Measurements from ENCODE around the gene STRA8. TPM values are rescaled to one million over a fixed set of nuclear protein-coding genes. Genes with fewer than 3 reads are reported as not detected.

STRA8 gene, protein sequence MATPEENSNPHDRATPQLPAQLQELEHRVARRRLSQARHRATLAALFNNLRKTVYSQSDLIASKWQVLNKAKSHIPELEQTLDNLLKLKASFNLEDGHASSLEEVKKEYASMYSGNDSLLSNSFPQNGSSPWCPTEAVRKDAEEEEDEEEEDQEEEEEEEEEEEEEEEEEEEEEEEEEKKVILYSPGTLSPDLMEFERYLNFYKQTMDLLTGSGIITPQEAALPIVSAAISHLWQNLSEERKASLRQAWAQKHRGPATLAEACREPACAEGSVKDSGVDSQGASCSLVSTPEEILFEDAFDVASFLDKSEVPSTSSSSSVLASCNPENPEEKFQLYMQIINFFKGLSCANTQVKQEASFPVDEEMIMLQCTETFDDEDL
- not detected in 2 replicates for total RNA-seq (2014; rRNA removed; shearing (Covaris generic); ENCODE audit: low replicate concordance)

DNA sequence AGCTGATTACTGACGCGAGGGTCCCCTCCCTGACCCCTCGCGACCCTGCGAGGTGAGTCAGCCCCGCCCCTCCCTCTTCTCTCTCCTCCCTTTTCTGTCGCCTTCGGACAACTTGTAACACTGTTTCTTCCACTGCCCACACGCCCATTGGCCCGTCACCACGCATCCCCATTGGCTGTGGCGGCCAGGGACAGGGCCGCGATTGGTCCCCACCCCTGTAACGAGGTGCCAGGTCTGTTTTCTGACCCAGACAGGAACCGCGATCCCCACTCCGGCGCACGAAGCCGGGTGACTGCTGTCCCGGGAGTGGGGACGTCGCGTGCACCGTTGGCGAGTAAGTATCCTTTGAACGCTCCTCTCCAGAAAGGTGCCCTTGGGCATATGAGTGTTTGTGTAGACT is at the start of gene STRA8:
Gene STRA8 (plus strand): TSS at position 269 of the 400 bp plus-strand sequence. CDS start 6,687 bp downstream, outside the sequence.
- Histone ChIP-seq H3K36me3 (ENCODE audit: insufficient read depth, low read length) (no peaks in the 10 kb centered on the region), H3K4me2 (ENCODE audit: low read depth, low read length, poor library complexity, severe bottlenecking) (no peak within 1 kb of the TSS), H3K9me3 (ENCODE audit: low read length) (no peaks in the 10 kb centered on the region), H3K79me2 (ENCODE audit: low read length) (no peaks in the 10 kb centered on the region), H2AFZ (ENCODE audit: low read length) (no peak within 1 kb of the TSS), H3K4me3 (ENCODE audit: low read length) (no peak within 1 kb of the TSS), H4K20me1 (ENCODE audit: insufficient read depth, low read depth, low read length) (no peaks in the 10 kb centered on the region), H3K9ac (ENCODE audit: low read length) (no peak within 1 kb of the TSS), H3K9me2 (replicated peaks; ENCODE audit: insufficient read depth, low read length) (no peaks in the 10 kb centered on the region), H3K27me3 (ENCODE audit: low read length) (no peaks in the 10 kb centered on the region), H3K4me1 (ENCODE audit: low read length) (no peaks in the 10 kb centered on the region), H3K27ac (ENCODE audit: low read length) (no peak within 1 kb of the TSS)
- DNase-seq, result no peak

DNA sequence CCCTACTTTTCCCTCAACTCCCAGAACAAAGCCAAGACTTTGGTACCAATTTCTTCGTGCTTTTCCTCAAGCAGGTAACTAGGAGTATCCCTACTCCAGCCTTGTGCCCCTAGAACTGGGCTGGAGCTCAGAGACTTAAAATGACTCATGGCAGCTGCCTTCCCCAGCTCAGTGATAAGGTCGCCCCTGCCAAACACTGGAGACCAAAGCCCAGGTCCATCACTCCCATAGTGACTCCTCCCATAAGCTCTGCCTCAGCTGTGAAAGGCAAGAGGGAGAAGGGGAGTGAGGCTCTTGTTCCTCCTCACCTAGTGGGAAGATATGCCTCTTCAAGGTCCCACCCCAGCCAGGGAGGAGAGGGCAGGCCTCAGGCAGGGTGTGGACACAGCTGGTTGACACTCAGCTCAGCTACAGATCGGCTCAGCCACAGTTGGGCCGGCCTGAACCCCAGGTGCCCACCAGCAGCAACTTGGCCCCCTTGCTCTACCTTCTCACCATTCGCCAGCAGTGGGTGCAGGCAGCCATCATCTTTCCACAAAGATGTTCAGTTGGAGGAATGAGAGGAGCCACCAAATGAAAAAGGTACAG is 49.3 kb upstream of the STRA8 start:
- H3K27ac ChIP-seq (ENCODE audit: low read length), result no peak overlapping the region
- no peaks in the 10 kb centered on the region for H3K9me2 ChIP-seq (replicated peaks; ENCODE audit: insufficient read depth, low read length)
- no peaks in the 10 kb centered on the region for H3K27me3 ChIP-seq (ENCODE audit: low read length)
- no peak overlapping the region for H2AFZ ChIP-seq (ENCODE audit: low read length)
- no peak overlapping the region for H3K4me3 ChIP-seq (ENCODE audit: low read length)
- H3K4me1 ChIP-seq (ENCODE audit: low read length), result no peaks in the 10 kb centered on the region; the same call in 1 of the 2 replicates
- H4K20me1 ChIP-seq (ENCODE audit: insufficient read depth, low read depth, low read length), result no peaks in the 10 kb centered on the region
- no peaks in the 10 kb centered on the region for H3K79me2 ChIP-seq (ENCODE audit: low read length)
- H3K4me2 ChIP-seq (ENCODE audit: low read depth, low read length, poor library complexity, severe bottlenecking), result no peak overlapping the region
- DNase-seq, result no peak
- no peak overlapping the region for H3K9ac ChIP-seq (ENCODE audit: low read length)
- peaks cover 35% of the 10 kb centered on the region for H3K36me3 ChIP-seq (ENCODE audit: insufficient read depth, low read length)
- peaks cover 15% of the 10 kb centered on the region for H3K9me3 ChIP-seq (ENCODE audit: low read length)

DNA sequence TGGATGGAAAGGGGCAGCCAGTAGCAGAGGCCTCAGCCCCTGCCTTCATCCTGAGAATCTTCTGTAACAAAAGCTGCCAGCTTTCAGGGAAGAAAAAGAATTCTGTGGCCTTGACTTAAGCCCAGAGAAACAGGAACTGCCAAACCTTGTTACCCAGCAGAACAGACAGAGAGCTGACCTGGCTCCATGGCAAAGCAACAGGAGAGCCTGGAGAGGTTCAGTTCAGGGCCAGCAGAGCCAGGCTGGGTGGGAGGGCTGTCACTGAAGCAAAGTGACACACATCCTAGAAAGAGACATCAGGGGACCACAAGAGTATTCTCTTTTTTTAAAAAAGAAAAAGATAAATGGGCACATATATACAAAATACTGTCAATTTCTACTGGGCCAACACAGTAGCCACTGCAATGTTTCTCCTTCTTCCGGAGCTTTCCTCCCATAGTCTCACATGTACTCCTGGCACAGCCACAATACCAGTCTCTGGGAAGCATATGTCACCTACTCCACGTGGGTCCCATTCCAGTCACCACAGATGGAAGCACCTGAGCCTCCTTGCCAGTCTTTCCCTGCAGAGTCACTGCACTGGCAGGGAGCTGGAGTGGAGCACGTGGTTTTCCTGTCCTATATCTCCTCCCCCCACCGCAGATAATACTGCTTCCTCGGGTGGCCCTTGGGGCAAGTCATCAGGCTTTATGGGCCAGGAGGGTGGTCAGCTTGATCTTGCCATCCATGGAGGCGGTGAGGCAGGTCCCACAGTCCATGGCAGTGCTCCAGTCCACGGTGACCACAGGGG is 48.0 kb upstream of the STRA8 start:
- no peaks in the 10 kb centered on the region for H3K27me3 ChIP-seq (ENCODE audit: low read length)
- no peak overlapping the region for H3K4me2 ChIP-seq (ENCODE audit: low read depth, low read length, poor library complexity, severe bottlenecking)
- no peak overlapping the region for H3K4me3 ChIP-seq (ENCODE audit: low read length)
- no peak for DNase-seq
- H2AFZ ChIP-seq (ENCODE audit: low read length), result no peak overlapping the region
- H4K20me1 ChIP-seq (ENCODE audit: insufficient read depth, low read depth, low read length), result no peaks in the 10 kb centered on the region
- H3K4me1 ChIP-seq (ENCODE audit: low read length), result peaks cover 8% of the 10 kb centered on the region
- peaks cover 34% of the 10 kb centered on the region for H3K36me3 ChIP-seq (ENCODE audit: insufficient read depth, low read length)
- no peaks in the 10 kb centered on the region for H3K79me2 ChIP-seq (ENCODE audit: low read length)
- no peak overlapping the region for H3K27ac ChIP-seq (ENCODE audit: low read length)
- H3K9me3 ChIP-seq (ENCODE audit: low read length), result peaks cover 11% of the 10 kb centered on the region
- no peaks in the 10 kb centered on the region for H3K9me2 ChIP-seq (replicated peaks; ENCODE audit: insufficient read depth, low read length)
- H3K9ac ChIP-seq (ENCODE audit: low read length), result no peak overlapping the region

DNA sequence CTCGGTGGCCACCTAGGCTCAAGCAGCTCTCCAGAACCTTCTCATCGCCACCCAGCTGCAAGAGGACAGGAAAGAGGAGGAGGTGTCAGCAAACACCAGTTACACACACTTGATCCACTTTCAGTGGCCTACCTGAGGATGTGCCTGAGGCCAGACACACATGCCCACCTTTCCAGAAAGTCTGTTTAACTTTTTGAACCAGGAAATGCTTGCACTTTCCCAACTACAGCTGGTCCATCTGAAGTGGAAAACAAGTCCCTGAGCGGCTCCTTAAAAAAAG is 47.4 kb upstream of the STRA8 start:
- Histone ChIP-seq H3K9me3 (ENCODE audit: low read length) (peaks cover 11% of the 10 kb centered on the region), H3K79me2 (ENCODE audit: low read length) (no peaks in the 10 kb centered on the region), H4K20me1 (ENCODE audit: insufficient read depth, low read depth, low read length) (no peaks in the 10 kb centered on the region), H3K4me2 (ENCODE audit: low read depth, low read length, poor library complexity, severe bottlenecking) (no peak overlapping the region), H3K4me3 (ENCODE audit: low read length) (no peak overlapping the region), H2AFZ (ENCODE audit: low read length) (no peak overlapping the region), H3K36me3 (ENCODE audit: insufficient read depth, low read length) (peaks cover 29% of the 10 kb centered on the region), H3K9ac (ENCODE audit: low read length) (no peak overlapping the region), H3K9me2 (replicated peaks; ENCODE audit: insufficient read depth, low read length) (no peaks in the 10 kb centered on the region), H3K27ac (ENCODE audit: low read length) (no peak overlapping the region), H3K4me1 (ENCODE audit: low read length) (peaks cover 11% of the 10 kb centered on the region), H3K27me3 (ENCODE audit: low read length) (no peaks in the 10 kb centered on the region)
- no peak for DNase-seq

DNA sequence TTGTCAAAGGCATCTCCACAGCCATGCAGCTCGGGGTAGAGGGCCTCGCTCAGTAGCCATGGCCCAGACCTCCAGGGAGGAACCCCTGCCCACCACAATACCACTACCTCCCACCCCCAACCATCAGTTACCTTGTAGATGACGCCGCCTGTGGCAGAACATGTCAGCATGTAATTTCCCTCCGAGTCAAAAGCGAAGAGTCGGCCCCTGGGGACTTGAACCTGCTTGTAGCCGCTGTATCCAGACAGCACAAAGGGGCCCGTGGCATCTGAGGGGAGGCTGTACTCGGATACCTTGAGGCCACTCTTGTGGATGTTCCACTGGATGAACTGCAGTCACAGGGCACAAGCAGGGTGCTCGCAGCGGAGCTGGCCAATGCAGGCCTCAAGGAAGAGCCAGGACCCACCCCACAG is 46.8 kb upstream of the STRA8 start:
- no peak overlapping the region for H3K4me3 ChIP-seq (ENCODE audit: low read length)
- no peak overlapping the region for H3K9ac ChIP-seq (ENCODE audit: low read length)
- no peak overlapping the region for H2AFZ ChIP-seq (ENCODE audit: low read length)
- no peaks in the 10 kb centered on the region for H3K27me3 ChIP-seq (ENCODE audit: low read length)
- peaks cover 26% of the 10 kb centered on the region for H3K36me3 ChIP-seq (ENCODE audit: insufficient read depth, low read length)
- H3K4me1 ChIP-seq (ENCODE audit: low read length), result peaks cover 11% of the 10 kb centered on the region
- H3K79me2 ChIP-seq (ENCODE audit: low read length), result no peaks in the 10 kb centered on the region
- no peak overlapping the region for H3K27ac ChIP-seq (ENCODE audit: low read length)
- H4K20me1 ChIP-seq (ENCODE audit: insufficient read depth, low read depth, low read length), result no peaks in the 10 kb centered on the region
- no peak for DNase-seq
- H3K9me2 ChIP-seq (replicated peaks; ENCODE audit: insufficient read depth, low read length), result no peaks in the 10 kb centered on the region
- no peak overlapping the region for H3K4me2 ChIP-seq (ENCODE audit: low read depth, low read length, poor library complexity, severe bottlenecking)
- H3K9me3 ChIP-seq (ENCODE audit: low read length), result peaks cover 6% of the 10 kb centered on the region

DNA sequence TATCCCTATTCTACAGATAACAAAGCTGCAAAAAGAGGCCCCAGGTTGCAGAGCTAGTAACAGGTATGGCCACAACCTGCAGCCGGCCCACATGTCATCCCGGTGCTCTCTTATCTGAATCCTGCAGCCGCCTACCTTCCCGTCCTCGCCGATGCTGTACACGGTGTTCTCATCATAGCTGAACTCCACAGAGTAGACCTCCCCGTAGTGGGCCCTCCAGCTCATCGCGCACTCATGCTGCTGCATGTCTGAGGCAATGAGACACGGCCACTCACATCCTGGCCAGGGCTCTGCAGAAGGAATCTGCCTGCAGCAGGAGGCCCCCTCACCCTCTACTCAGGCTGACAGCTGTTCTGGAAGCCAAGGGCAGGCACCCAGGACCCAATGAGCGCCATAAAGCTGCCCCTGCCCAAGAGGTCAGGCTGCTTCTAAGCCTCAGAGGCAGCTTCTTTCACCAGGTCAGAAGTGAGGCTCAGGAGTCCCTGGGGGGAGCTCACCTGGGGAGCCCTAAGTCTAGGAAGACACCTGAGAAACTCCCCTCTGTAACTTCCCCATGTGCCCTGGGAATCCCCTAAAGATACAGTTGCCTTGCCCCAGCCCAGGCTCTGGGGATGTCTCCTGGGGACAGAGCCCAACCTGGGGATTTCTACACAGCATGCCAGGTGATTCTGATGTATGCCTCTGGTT is 45.2 kb upstream of the STRA8 start:
- H3K9me2 ChIP-seq (replicated peaks; ENCODE audit: insufficient read depth, low read length), result no peaks in the 10 kb centered on the region
- DNase-seq, result no peak
- H3K27ac ChIP-seq (ENCODE audit: low read length), result no peak overlapping the region
- H3K4me3 ChIP-seq (ENCODE audit: low read length), result no peak overlapping the region
- H4K20me1 ChIP-seq (ENCODE audit: insufficient read depth, low read depth, low read length), result no peaks in the 10 kb centered on the region
- no peaks in the 10 kb centered on the region for H3K79me2 ChIP-seq (ENCODE audit: low read length)
- H3K9me3 ChIP-seq (ENCODE audit: low read length), result no peaks in the 10 kb centered on the region
- no peaks in the 10 kb centered on the region for H3K27me3 ChIP-seq (ENCODE audit: low read length)
- H3K36me3 ChIP-seq (ENCODE audit: insufficient read depth, low read length), result peaks cover 11% of the 10 kb centered on the region
- H2AFZ ChIP-seq (ENCODE audit: low read length), result no peak overlapping the region
- H3K4me1 ChIP-seq (ENCODE audit: low read length), result peaks cover 11% of the 10 kb centered on the region
- no peak overlapping the region for H3K9ac ChIP-seq (ENCODE audit: low read length)
- no peak overlapping the region for H3K4me2 ChIP-seq (ENCODE audit: low read depth, low read length, poor library complexity, severe bottlenecking)

DNA sequence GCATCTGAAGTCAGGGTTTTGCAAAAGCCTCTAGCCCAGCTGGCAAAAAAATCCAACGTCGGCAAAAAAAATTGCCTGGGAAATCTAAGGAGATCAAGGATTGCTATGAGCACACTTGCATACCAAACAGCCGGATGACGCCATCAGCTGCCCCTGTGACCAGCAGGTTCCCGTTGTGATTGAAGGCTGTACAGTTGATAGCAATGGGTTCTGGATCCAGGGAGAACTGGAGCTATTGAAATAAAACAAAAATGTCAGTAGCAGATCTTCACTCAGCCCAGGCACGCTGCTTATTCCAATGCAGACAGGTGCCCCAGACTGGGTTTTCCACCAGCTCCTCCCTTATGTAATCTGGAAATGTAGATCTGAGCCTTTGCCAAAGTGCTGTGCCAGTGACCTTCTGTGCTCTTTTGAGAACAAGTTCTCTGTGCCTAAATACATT is 44.4 kb upstream of the STRA8 start:
- no peaks in the 10 kb centered on the region for H3K27me3 ChIP-seq (ENCODE audit: low read length)
- H3K79me2 ChIP-seq (ENCODE audit: low read length), result no peaks in the 10 kb centered on the region
- H3K9ac ChIP-seq (ENCODE audit: low read length), result no peak overlapping the region
- H3K9me2 ChIP-seq (replicated peaks; ENCODE audit: insufficient read depth, low read length), result no peaks in the 10 kb centered on the region
- H2AFZ ChIP-seq (ENCODE audit: low read length), result no peak overlapping the region
- no peak overlapping the region for H3K4me2 ChIP-seq (ENCODE audit: low read depth, low read length, poor library complexity, severe bottlenecking)
- no peak for DNase-seq
- H3K36me3 ChIP-seq (ENCODE audit: insufficient read depth, low read length), result peaks cover 4% of the 10 kb centered on the region; the same call in 1 of the 2 replicates
- peaks cover 11% of the 10 kb centered on the region for H3K4me1 ChIP-seq (ENCODE audit: low read length)
- no peak overlapping the region for H3K4me3 ChIP-seq (ENCODE audit: low read length)
- no peaks in the 10 kb centered on the region for H3K9me3 ChIP-seq (ENCODE audit: low read length)
- H3K27ac ChIP-seq (ENCODE audit: low read length), result no peak overlapping the region
- H4K20me1 ChIP-seq (ENCODE audit: insufficient read depth, low read depth, low read length), result no peaks in the 10 kb centered on the region

DNA sequence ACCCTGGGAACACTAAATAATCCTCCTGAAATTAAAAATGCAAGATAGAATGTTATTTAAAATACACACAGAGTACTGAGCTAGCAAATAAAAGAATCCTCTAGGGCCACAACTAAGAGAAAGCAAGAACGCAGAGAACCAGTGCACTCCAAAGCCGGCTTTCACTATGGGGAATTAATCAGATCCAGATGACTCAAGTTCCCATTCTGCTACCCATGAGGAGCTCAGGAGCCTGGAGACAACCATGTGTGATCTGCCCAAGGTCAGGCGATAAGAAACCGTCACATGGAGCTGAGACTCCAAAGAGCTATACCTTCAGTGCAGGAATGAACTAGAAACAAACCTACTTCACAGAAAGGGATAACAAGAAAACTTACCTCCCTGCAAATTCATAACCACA is 43.7 kb upstream of the STRA8 start:
- Histone ChIP-seq H3K9me2 (replicated peaks; ENCODE audit: insufficient read depth, low read length) (no peaks in the 10 kb centered on the region), H3K79me2 (ENCODE audit: low read length) (no peaks in the 10 kb centered on the region), H3K4me3 (ENCODE audit: low read length) (no peak overlapping the region), H3K36me3 (ENCODE audit: insufficient read depth, low read length) (peaks cover 4% of the 10 kb centered on the region; the same call in 1 of the 2 replicates), H2AFZ (ENCODE audit: low read length) (no peak overlapping the region), H3K9me3 (ENCODE audit: low read length) (no peaks in the 10 kb centered on the region), H3K9ac (ENCODE audit: low read length) (no peak overlapping the region), H3K27me3 (ENCODE audit: low read length) (no peaks in the 10 kb centered on the region), H3K27ac (ENCODE audit: low read length) (no peak overlapping the region), H3K4me1 (ENCODE audit: low read length) (peaks cover 11% of the 10 kb centered on the region), H3K4me2 (ENCODE audit: low read depth, low read length, poor library complexity, severe bottlenecking) (no peak overlapping the region), H4K20me1 (ENCODE audit: insufficient read depth, low read depth, low read length) (no peaks in the 10 kb centered on the region)
- no peak for DNase-seq
